Pancreas (tissue), 10 donors: ENCODE measurements around the gene NXT1. TPM values are rescaled to one million over a fixed set of nuclear protein-coding genes. Genes with fewer than 3 reads are reported as not detected.

Experiments
- ATAC-seq, 4 donors: fragments of 200-7000 bp; cut with Tn5 transposase; one replicate each; pipeline versions ENCODE4 v1.8.0 to v1.9.1; 2020; ENCODE audit warnings: mild to moderate bottlenecking in 4 of 4, moderate library complexity in 4 of 4
- DNase-seq, 6 donors: peaks; one replicate each; pipeline ENCODE4 v3.0.0-alpha.2; 2020
- FAIRE-seq: peaks from 2 replicates; lab custom pipeline; 2012; peaks lifted over from hg19 to GRCh38; lab: Jason Lieb, UNC
- H3K27ac ChIP-seq, 4 donors: fragments of 200-600 bp; sonication (generic); 1 replicate in 3 of 4; 2 replicates in 1 of 4; pipeline versions ENCODE4 v1.5.0 to v1.8.0; 2020
- H3K27me3 ChIP-seq, 4 donors: fragments of 200-600 bp; one replicate each; pipeline ENCODE4 v1.8.0; 2021
- H3K36me3 ChIP-seq, 3 donors: fragments of 200-600 bp; sonication (generic) in 1 of 3; one replicate each; pipeline versions ENCODE4 v1.5.0 to v1.8.0; 2020 to 2021
- H3K4me1 ChIP-seq, 3 donors: fragments of 200-600 bp; one replicate each; pipeline ENCODE4 v1.8.0; 2021
- H3K4me3 ChIP-seq, 4 donors: fragments of 200-600 bp; sonication (generic) in 2 of 4; one replicate each; pipeline versions ENCODE4 v1.5.0 to v1.8.0; 2020 to 2021
- H3K9me3 ChIP-seq, 4 donors: fragments of 200-600 bp; one replicate each; pipeline ENCODE4 v1.8.0; 2021
- CTCF ChIP-seq, 4 donors: fragments of 200-600 bp; sonication (generic) in 3 of 4; IDR thresholded peaks; one replicate each; pipeline versions ENCODE4 v1.5.0 to v1.8.0; 2021; ENCODE audit warnings: antibody characterized with exemption in 4 of 4
- WGBS, 2 donors: extraction: QIAGEN DNeasy Blood & Tissue Kit; methylation state at CpG; one replicate each; pipeline ENCODE4 v1.1.7; 2013; 5-methylcytosine and 5-hydroxymethylcytosine counted together
- intact Hi-C, 3 donors: fragments of 100-400 bp; cut with DNase I; formaldehyde crosslinking; loops; one replicate each; pipeline versions ENCODE4 v1.11.1 to v1.14.2; 2022
- polyA plus RNA-seq, 2 donors: library from polyadenylated mRNA; stranded (reverse); fragments of 200-250 nt; gene quantifications; one replicate each; pipeline ENCODE4 v1.2.3, GENCODE V29; 2013
- total RNA-seq, 6 donors: library from RNA; stranded (reverse); fragmentation: NEBNext Ultra II Directional in 4 of 6; extraction: Animal tissue kit (Norgen Biotek cat#: 25700) in 4 of 6; gene quantifications; one replicate each; pipeline versions ENCODE4 v1.2.1 to v1.2.4, GENCODE V29; 2021 to 2023
- donor health status: healthy with polysubstance abuse.
- donor health status: DM: no; HTN: no; CAD: no; lungs with moderate emphysema.
- donor health status: DM: no; HTN: no; CAD: no.
- donor health status: control.
- donor health status: control.
- donor health status: Bipolar disorder and iron deficiency.
- donor health status: DM: yes; HTN: yes; CAD: no.
- donor health status: DM: no; HTN: no; CAD: no.
- donor health status: DM: no; HTN: no; CAD: no.
- donor health status: DM: yes; HTN: yes; CAD: no.

NXT1 gene
- total and polyA plus RNA-seq, 8 donors = 4.2 to 9.6 (median 7.4) TPM

- no peak for TF ChIP-seq CTCF (IDR thresholded peaks at IDR 0.05)
- no peak overlapping the region for H3K27ac ChIP-seq
- no peaks in the 10 kb centered on the region for H3K27me3 ChIP-seq
- intact Hi-C loops = no loop called here
- H3K4me1 ChIP-seq = no peaks in the 10 kb centered on the region
- DNase-seq (no peak), FAIRE-seq (no peak), ATAC-seq (no peak)
- H3K36me3 ChIP-seq = no peaks in the 10 kb centered on the region
- no peak overlapping the region for H3K4me3 ChIP-seq
- WGBS, 2 donors = 80 to 82% methylated on average over 6 of the region's 6 CpGs
- no peaks in the 10 kb centered on the region for H3K9me3 ChIP-seq
Observed at GRCh38 chr20:23399568-23400241, 49.1 kb downstream of the NXT1 start.

- WGBS, 2 donors = 36 to 43% methylated on average over 5 of the region's 5 CpGs
- Histone ChIP-seq H3K4me1 (no peaks in the 10 kb centered on the region), H3K27me3 (no peaks in the 10 kb centered on the region), H3K9me3 (no peaks in the 10 kb centered on the region), H3K4me3 (no peak overlapping the region), H3K36me3 (no peaks in the 10 kb centered on the region), H3K27ac (no peak overlapping the region)
- no peak for TF ChIP-seq CTCF (IDR thresholded peaks at IDR 0.05)
- ATAC-seq (no peak), FAIRE-seq (no peak), DNase-seq (no peak)
- intact Hi-C loops = no loop called here
Observed at GRCh38 chr20:23401051-23401450, 50.5 kb downstream of the NXT1 start.

- no peaks in the 10 kb centered on the region for H3K36me3 ChIP-seq
- no peak overlapping the region for H3K27ac ChIP-seq
- WGBS, 2 donors = 75 to 82% methylated on average over 5 of the region's 5 CpGs
- DNase-seq (no peak), ATAC-seq (no peak), FAIRE-seq (no peak)
- no peaks in the 10 kb centered on the region for H3K27me3 ChIP-seq
- TF ChIP-seq CTCF (IDR thresholded peaks at IDR 0.05) = no peak
- no peaks in the 10 kb centered on the region for H3K9me3 ChIP-seq
- no peak overlapping the region for H3K4me3 ChIP-seq
- peaks cover 0 to 3% (median 0%) of the 10 kb centered on the region in 3 donors for H3K4me1 ChIP-seq
- intact Hi-C loops = no loop called here
Observed at GRCh38 chr20:23403751-23404150, 53.2 kb downstream of the NXT1 start.

- no peak overlapping the region for H3K4me3 ChIP-seq
- DNase-seq (peak in 1 of 6 donors; percentile 16), FAIRE-seq (no peak), ATAC-seq (peak in 3 of 4 donors; percentile 61 to 66 (median 66))
- intact Hi-C loops = no loop called here
- no peaks in the 10 kb centered on the region for H3K36me3 ChIP-seq
- TF ChIP-seq CTCF (IDR thresholded peaks at IDR 0.05) = no peak
- no peak overlapping the region for H3K27ac ChIP-seq
- WGBS, 2 donors = 51 to 57% methylated on average over 3 of the region's 3 CpGs
- no peaks in the 10 kb centered on the region for H3K9me3 ChIP-seq
- H3K27me3 ChIP-seq = no peaks in the 10 kb centered on the region
- peaks cover 0 to 7% (median 0%) of the 10 kb centered on the region in 3 donors for H3K4me1 ChIP-seq
Observed at GRCh38 chr20:23404196-23404595, 53.6 kb downstream of the NXT1 start.

Other genes with a start within 250 kb of the NXT1 start
- gene GZF1, start 11.4 kb downstream of the NXT1 start, total RNA-seq = 1 to 10 TPM; 3.5 to 7.9 (median 4.2) TPM
- 1 to 10 TPM; 4.3 to 4.5 TPM for gene GZF1, start 11.4 kb downstream of the NXT1 start, polyA plus RNA-seq
- 1 to 10 TPM; 2.3 to 6.3 (median 3.9) TPM for gene NAPB, start 70.7 kb downstream of the NXT1 start, total RNA-seq
- 10 to 100 TPM in 1 of 2 donors, 1 to 10 TPM in 1; 4.2 to 11.7 TPM for gene NAPB, start 70.7 kb downstream of the NXT1 start, polyA plus RNA-seq
- gene CSTL1, start 88.9 kb downstream of the NXT1 start, total RNA-seq = not detected
- not detected for gene CSTL1, start 88.9 kb downstream of the NXT1 start, polyA plus RNA-seq
- not detected for gene CST11, start 102.1 kb downstream of the NXT1 start, total RNA-seq
- gene CST11, start 102.1 kb downstream of the NXT1 start, polyA plus RNA-seq = not detected
- not detected for gene CST8, start 140.3 kb downstream of the NXT1 start, total RNA-seq
- gene CST8, start 140.3 kb downstream of the NXT1 start, polyA plus RNA-seq = not detected
- gene CST9L, start 217.7 kb downstream of the NXT1 start, total RNA-seq = not detected
- gene CST9L, start 217.7 kb downstream of the NXT1 start, polyA plus RNA-seq = not detected